Measurements from ENCODE around the gene MANSC1.

MANSC1 gene

GRCh38 chr12:12358528-12358927 is 8.5 kb upstream of the MANSC1 start:
- no peak overlapping the region for H3K4me3 ChIP-seq (IDR thresholded peaks at IDR 0.05; ENCODE audit: insufficient read depth, low read depth, low read length)
- peak overlapping the region; percentile 93 for H3K27ac ChIP-seq
- H3K4me1 ChIP-seq (ENCODE audit: low read depth, poor library complexity, severe bottlenecking): peaks cover 22% of the 10 kb centered on the region
- peaks cover 37% of the 10 kb centered on the region for H3K79me2 ChIP-seq (ENCODE audit: insufficient read depth, low read depth)
- H4K20me1 ChIP-seq (ENCODE audit: insufficient read depth): no peaks in the 10 kb centered on the region
- peak overlapping the region; percentile 95 for H3K9ac ChIP-seq
- H3K36me3 ChIP-seq (ENCODE audit: insufficient read depth): no peaks in the 10 kb centered on the region
- H3K4me2 ChIP-seq: peak overlapping the region; percentile 84
- no peaks in the 10 kb centered on the region for H3K27me3 ChIP-seq (ENCODE audit: insufficient read depth, low read depth)
- no peak for TF ChIP-seq CTCF (conservative IDR thresholded peaks at IDR 0.05; ENCODE audit: low read depth, low read length)
- no peak overlapping the region for H2AFZ ChIP-seq (ENCODE audit: low read depth)

GRCh38 chr12:12357719-12358461 is 7.8 kb upstream of the MANSC1 start:
- TF ChIP-seq CTCF (conservative IDR thresholded peaks at IDR 0.05; ENCODE audit: low read depth, low read length): no peak
- Histone ChIP-seq H3K79me2 (ENCODE audit: insufficient read depth, low read depth) (peaks cover 37% of the 10 kb centered on the region), H3K4me3 (IDR thresholded peaks at IDR 0.05; ENCODE audit: insufficient read depth, low read depth, low read length) (peak overlapping the region; percentile 68), H3K27me3 (ENCODE audit: insufficient read depth, low read depth) (no peaks in the 10 kb centered on the region), H4K20me1 (ENCODE audit: insufficient read depth) (no peaks in the 10 kb centered on the region), H3K9ac (peak overlapping the region; percentile 95), H3K36me3 (ENCODE audit: insufficient read depth) (no peaks in the 10 kb centered on the region), H3K4me2 (peak overlapping the region; percentile 84), H3K27ac (peak overlapping the region; percentile 93), H3K4me1 (ENCODE audit: low read depth, poor library complexity, severe bottlenecking) (peaks cover 22% of the 10 kb centered on the region), H2AFZ (ENCODE audit: low read depth) (peak overlapping the region; percentile 72)

- Histone ChIP-seq H3K36me3 (ENCODE audit: insufficient read depth) (no peaks in the 10 kb centered on the region), H3K79me2 (ENCODE audit: insufficient read depth, low read depth) (peaks cover 37% of the 10 kb centered on the region), H4K20me1 (ENCODE audit: insufficient read depth) (no peaks in the 10 kb centered on the region), H3K4me1 (ENCODE audit: low read depth, poor library complexity, severe bottlenecking) (peaks cover 22% of the 10 kb centered on the region), H3K9ac (peak within 1 kb of the TSS; percentile 95), H3K27me3 (ENCODE audit: insufficient read depth, low read depth) (no peaks in the 10 kb centered on the region), H3K4me2 (peak within 1 kb of the TSS; percentile 84), H3K4me3 (IDR thresholded peaks at IDR 0.05; ENCODE audit: insufficient read depth, low read depth, low read length) (peak within 1 kb of the TSS; percentile 68), H2AFZ (ENCODE audit: low read depth) (peak within 1 kb of the TSS; percentile 72), H3K27ac (peak within 1 kb of the TSS; percentile 93)
- TF ChIP-seq CTCF (conservative IDR thresholded peaks at IDR 0.05; ENCODE audit: low read depth, low read length): no peak
These were observed 7.1 kb upstream of the MANSC1 start, which contains the start of gene BORCS5 for GRCh38 chr12:12356896-12357718. Gene BORCS5, plus strand, starts transcription at chr12:12357078. Its CDS starts 374 bp downstream, at chr12:12357452.

GRCh38 chr12:12356467-12356895 is 6.4 kb upstream of the MANSC1 start:
- peak overlapping the region; percentile 72 for H2AFZ ChIP-seq (ENCODE audit: low read depth)
- TF ChIP-seq CTCF (conservative IDR thresholded peaks at IDR 0.05; ENCODE audit: low read depth, low read length): no peak
- peak overlapping the region; percentile 95; the same call in 1 of the 2 replicates for H3K9ac ChIP-seq
- no peaks in the 10 kb centered on the region for H3K27me3 ChIP-seq (ENCODE audit: insufficient read depth, low read depth)
- peaks cover 37% of the 10 kb centered on the region for H3K79me2 ChIP-seq (ENCODE audit: insufficient read depth, low read depth)
- H3K4me3 ChIP-seq (IDR thresholded peaks at IDR 0.05; ENCODE audit: insufficient read depth, low read depth, low read length): peak overlapping the region; percentile 68
- H3K27ac ChIP-seq: peak overlapping the region; percentile 93; the same call in 1 of the 2 replicates
- peaks cover 22% of the 10 kb centered on the region for H3K4me1 ChIP-seq (ENCODE audit: low read depth, poor library complexity, severe bottlenecking)
- H3K4me2 ChIP-seq: peak overlapping the region; percentile 69
- no peaks in the 10 kb centered on the region for H3K36me3 ChIP-seq (ENCODE audit: insufficient read depth)
- H4K20me1 ChIP-seq (ENCODE audit: insufficient read depth): no peaks in the 10 kb centered on the region

Data from KMS-11 (cell line).